A549 (cell line): ENCODE measurements around the gene TSC22D3. TPM values are rescaled to one million over a fixed set of nuclear protein-coding genes. Genes with fewer than 3 reads are reported as not detected.

Experiments
- ATAC-seq, 2 experiments: fragments of 200-7000 bp in 1 of 2; fragments of >200 bp in 1 of 2; cut with Nextera tagmentation in 1 of 2; cut with Tn5 transposase in 1 of 2; 3 replicates each; pipeline versions ENCODE4 v1.8.0 to v1.9.1; 2018 to 2020; ENCODE audit warnings: mild to moderate bottlenecking in 1 of 2, moderate library complexity in 1 of 2
- CTCF ChIA-PET: fragments of 300-600 bp; sonication (Branson Sonifier 250); formaldehyde crosslinking; extraction: SDS; loops from one replicate; lab custom pipeline; 2021; ENCODE audit warnings: antibody characterized with exemption, inconsistent platforms; lab: Yijun Ruan, JAX
- POLR2A ChIA-PET: fragments of 350-600 bp; formaldehyde crosslinking; extraction: SDS; loops from one replicate; lab custom pipeline; 2021; ENCODE audit warnings: antibody characterized with exemption, inconsistent platforms; lab: Yijun Ruan, JAX
- DNase-seq, 2 experiments: peaks; one replicate each; pipeline versions ENCODE4 v3.0.0 to v3.0.0-alpha.2; 2011 to 2016; ENCODE audit warnings: low read depth in 1 of 2, low spot score in 1 of 2
- FAIRE-seq: peaks from 2 replicates; lab custom pipeline; 2011; peaks lifted over from hg19 to GRCh38; lab: Jason Lieb, UNC
- H3K27ac ChIP-seq, 2 experiments: fragments of >200 bp; sonication (Bioruptor Twin); formaldehyde crosslinking; 3 replicates each; pipeline ENCODE4 v1.5.1; 2016 to 2017
- H3K4me1 ChIP-seq: fragments of >200 bp; sonication (Bioruptor Twin); formaldehyde crosslinking; 3 replicates; pipeline ENCODE4 v1.6.1; 2016
- H3K4me2 ChIP-seq: fragments of >200 bp; sonication (Bioruptor Twin); formaldehyde crosslinking; 3 replicates; pipeline ENCODE4 v1.6.1; 2016
- H3K4me3 ChIP-seq: fragments of >200 bp; sonication (Bioruptor Twin); formaldehyde crosslinking; 3 replicates; pipeline ENCODE4 v1.5.1; 2016
- H3K9me3 ChIP-seq: fragments of >200 bp; sonication (Bioruptor Twin); formaldehyde crosslinking; 3 replicates; pipeline ENCODE4 v1.6.1; 2016
- BHLHE40 ChIP-seq: IDR thresholded peaks from 2 replicates; pipeline ENCODE4 v1.6.1; 2012; ENCODE audit warnings: low read depth, low read length, inconsistent platforms
- CBX2 ChIP-seq: fragments of 200-600 bp; sonication (generic); IDR thresholded peaks from 2 replicates; pipeline ENCODE4 v1.6.1; 2016; ENCODE audit warnings: low read depth, mild to moderate bottlenecking, borderline replicate concordance
- CEBPB ChIP-seq, 2 experiments: fragments of >200 bp in 1 of 2; sonication (Bioruptor Twin) in 1 of 2; formaldehyde crosslinking in 1 of 2; IDR thresholded peaks; 2 replicates each; pipeline ENCODE4 v1.6.1; 2012 to 2016
- EP300 ChIP-seq, 2 experiments: fragments of >200 bp; sonication (Bioruptor Twin); formaldehyde crosslinking; IDR thresholded peaks; 2 replicates in 1 of 2; 3 replicates in 1 of 2; pipeline ENCODE4 v1.6.1; 2016 to 2017
- ESRRA ChIP-seq: fragments of 150-350 bp; IDR thresholded peaks from 2 replicates; pipeline ENCODE4 v1.6.1; 2014; ENCODE audit warnings: mild to moderate bottlenecking, low read length, borderline replicate concordance
- HOXA7 ChIP-seq: fragments of 250-450 bp; sonication (Bioruptor Pico); IDR thresholded peaks from 2 replicates; pipeline ENCODE4 v1.5.0; 2020; ENCODE audit warnings: mild to moderate bottlenecking, moderate library complexity
- HOXB5 ChIP-seq: fragments of 250-450 bp; sonication (Bioruptor Pico); IDR thresholded peaks from 2 replicates; pipeline ENCODE4 v1.5.0; 2020; ENCODE audit warnings: mild to moderate bottlenecking, moderate library complexity
- JUN ChIP-seq, 2 experiments: fragments of >200 bp; sonication (Bioruptor Twin); formaldehyde crosslinking; IDR thresholded peaks; 2 replicates in 1 of 2; 3 replicates in 1 of 2; pipeline ENCODE4 v1.6.1; 2016 to 2017
- KDM5A ChIP-seq: fragments of 200-600 bp; sonication (generic); IDR thresholded peaks from 2 replicates; pipeline ENCODE4 v1.6.1; 2016; ENCODE audit warnings: antibody characterized with exemption, mild to moderate bottlenecking
- MAFK ChIP-seq: fragments of 450-650 bp; IDR thresholded peaks from 2 replicates; pipeline ENCODE4 v1.6.1; 2014; ENCODE audit not compliant: partially characterized antibody
- MYC ChIP-seq: IDR thresholded peaks from 2 replicates; pipeline ENCODE4 v1.6.1; 2012; ENCODE audit warnings: mild to moderate bottlenecking, inconsistent platforms, low read length, improper control_type of control experiment, borderline replicate concordance
- NFE2L2 ChIP-seq: fragments of 150-350 bp; conservative IDR thresholded peaks from 2 replicates; pipeline ENCODE4 v1.6.1; 2014; ENCODE audit warnings: low read length
- NPAS2 ChIP-seq: fragments of 250-450 bp; sonication (Bioruptor Pico); IDR thresholded peaks from 2 replicates; pipeline ENCODE4 v1.8.0; 2022; ENCODE audit warnings: mild to moderate bottlenecking, moderate library complexity, borderline replicate concordance
- NR3C1 ChIP-seq: fragments of >200 bp; sonication (Bioruptor Twin); formaldehyde crosslinking; IDR thresholded peaks from 3 replicates; pipeline ENCODE4 v1.6.1; 2017
- RARB ChIP-seq: fragments of 250-450 bp; sonication (Bioruptor Pico); IDR thresholded peaks from 2 replicates; pipeline ENCODE4 v1.8.0; 2021; ENCODE audit warnings: mild to moderate bottlenecking, moderate library complexity
- ZC3H11A ChIP-seq: fragments of 450-650 bp; IDR thresholded peaks from 2 replicates; pipeline ENCODE4 v1.6.1; 2014; ENCODE audit warnings: antibody characterized with exemption, mild to moderate bottlenecking
- ZFP36 ChIP-seq: fragments of 450-650 bp; IDR thresholded peaks from 2 replicates; pipeline ENCODE4 v1.6.1; 2014; ENCODE audit warnings: borderline replicate concordance; ENCODE audit not compliant: partially characterized antibody
- ZSCAN20 ChIP-seq: fragments of 250-450 bp; sonication (Bioruptor Pico); IDR thresholded peaks from 2 replicates; pipeline ENCODE4 v1.8.0; 2022; ENCODE audit warnings: mild to moderate bottlenecking, moderate library complexity
- WGBS: methylation state at CpG from one replicate; pipeline ENCODE4 v1.1.6; 2017; ENCODE audit errors: missing lambda C conversion rate; 5-methylcytosine and 5-hydroxymethylcytosine counted together
- polyA plus RNA-seq, 4 experiments: library from polyadenylated mRNA; depleted of rRNA in 3 of 4; stranded (reverse); fragments of >200 nt; fragmentation: RNase III in 1 of 4; extraction: RNeasy Plus Mini Kit Qiagen cat#74134 plus additional on column Dnase treatment in 1 of 4; gene quantifications; 2 replicates in 3 of 4; 3 replicates in 1 of 4; pipeline ENCODE4 v1.2.3, GENCODE V29; 2011 to 2017
- TF ChIP-seq, protein P1 (sequence below): fragments of 450-650 bp; IDR thresholded peaks from 2 replicates; pipeline ENCODE4 v1.6.1; 2014; ENCODE audit warnings: antibody characterized with exemption
- TF ChIP-seq, protein P2 (sequence below): fragments of 250-450 bp; sonication (Bioruptor Pico); IDR thresholded peaks from 2 replicates; pipeline ENCODE4 v1.5.0; 2020; ENCODE audit warnings: low read depth, mild to moderate bottlenecking, moderate library complexity
- TF ChIP-seq, protein P3 (sequence below): IDR thresholded peaks from 2 replicates; pipeline ENCODE4 v1.6.1; 2012
- TF ChIP-seq, protein P4 (sequence below): IDR thresholded peaks from 2 replicates; pipeline ENCODE4 v1.6.1; 2012

TSC22D3 gene
- polyA plus RNA-seq, 2 of the 4 experiments (the other 2 are of a cell fraction): 12.2 to 65.4 TPM

- Histone ChIP-seq H3K4me3 (no peak overlapping the region), H3K4me1 (no peaks in the 10 kb centered on the region), H3K4me2 (no peak overlapping the region), H3K27ac (no peak overlapping the region; a peak in 1 of 6 replicates), H3K9me3 (no peaks in the 10 kb centered on the region)
- peak in 1 of 2 experiments; percentile 39 for DNase-seq
- TF ChIP-seq MAFK: no peak
- TF ChIP-seq, protein P1, sequence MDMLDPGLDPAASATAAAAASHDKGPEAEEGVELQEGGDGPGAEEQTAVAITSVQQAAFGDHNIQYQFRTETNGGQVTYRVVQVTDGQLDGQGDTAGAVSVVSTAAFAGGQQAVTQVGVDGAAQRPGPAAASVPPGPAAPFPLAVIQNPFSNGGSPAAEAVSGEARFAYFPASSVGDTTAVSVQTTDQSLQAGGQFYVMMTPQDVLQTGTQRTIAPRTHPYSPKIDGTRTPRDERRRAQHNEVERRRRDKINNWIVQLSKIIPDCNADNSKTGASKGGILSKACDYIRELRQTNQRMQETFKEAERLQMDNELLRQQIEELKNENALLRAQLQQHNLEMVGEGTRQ: no peak
- no peak for TF ChIP-seq ZC3H11A
- TF ChIP-seq BHLHE40: no peak
- TF ChIP-seq KDM5A: no peak
- no peak for TF ChIP-seq MYC
- TF ChIP-seq, protein P2, sequence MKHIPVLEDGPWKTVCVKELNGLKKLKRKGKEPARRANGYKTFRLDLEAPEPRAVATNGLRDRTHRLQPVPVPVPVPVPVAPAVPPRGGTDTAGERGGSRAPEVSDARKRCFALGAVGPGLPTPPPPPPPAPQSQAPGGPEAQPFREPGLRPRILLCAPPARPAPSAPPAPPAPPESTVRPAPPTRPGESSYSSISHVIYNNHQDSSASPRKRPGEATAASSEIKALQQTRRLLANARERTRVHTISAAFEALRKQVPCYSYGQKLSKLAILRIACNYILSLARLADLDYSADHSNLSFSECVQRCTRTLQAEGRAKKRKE (CRISPR knock-in tag): no peak
- WGBS: 60% methylated on average over 5 of the region's 5 CpGs
- POLR2A ChIA-PET: no interaction called here
- peak in 1 of 2 experiments; percentile 54; a peak in 3 of 6 replicates for ATAC-seq
- CTCF ChIA-PET: interaction anchor here (0.7 kb wide), 1 partner anchor 35 kb away, joined by 3 read pairs; no protein-coding TSS in a partner anchor
- FAIRE-seq: no peak
Observed at GRCh38 chrX:107684956-107685385, 90.6 kb downstream of the TSC22D3 start.

- DNase-seq (no peak), ATAC-seq (no peak), FAIRE-seq (no peak)
- Histone ChIP-seq H3K27ac (peak overlapping the region in 1 of 2 experiments; percentile 47; a peak in 1 of 6 replicates), H3K4me3 (no peak overlapping the region), H3K4me1 (no peaks in the 10 kb centered on the region), H3K9me3 (no peaks in the 10 kb centered on the region), H3K4me2 (no peak overlapping the region)
- CTCF ChIA-PET: interaction anchor here (1.1 to 2.4 kb wide), 2 partner anchors 11 to 93 kb away, joined by 3 to 12 read pairs; partner anchors contain the start of gene NCBP2L
- WGBS: 92% methylated on average over 3 of the region's 3 CpGs
- no peak for TF ChIP-seq CEBPB (IDR thresholded peaks at IDR 0.05)
- no peak for TF ChIP-seq JUN (IDR thresholded peaks at IDR 0.05)
- TF ChIP-seq CBX2: no peak
- no peak for TF ChIP-seq HOXB5 (CRISPR knock-in tag)
- POLR2A ChIA-PET: no interaction called here
Observed at GRCh38 chrX:107683931-107684330, 91.7 kb downstream of the TSC22D3 start.

- Histone ChIP-seq H3K4me1 (no peaks in the 10 kb centered on the region), H3K27ac (peak overlapping the region in 1 of 2 experiments; percentile 47; a peak in 1 of 6 replicates), H3K9me3 (no peaks in the 10 kb centered on the region), H3K4me2 (no peak overlapping the region), H3K4me3 (no peak overlapping the region)
- no peak for TF ChIP-seq KDM5A
- TF ChIP-seq, protein P3, sequence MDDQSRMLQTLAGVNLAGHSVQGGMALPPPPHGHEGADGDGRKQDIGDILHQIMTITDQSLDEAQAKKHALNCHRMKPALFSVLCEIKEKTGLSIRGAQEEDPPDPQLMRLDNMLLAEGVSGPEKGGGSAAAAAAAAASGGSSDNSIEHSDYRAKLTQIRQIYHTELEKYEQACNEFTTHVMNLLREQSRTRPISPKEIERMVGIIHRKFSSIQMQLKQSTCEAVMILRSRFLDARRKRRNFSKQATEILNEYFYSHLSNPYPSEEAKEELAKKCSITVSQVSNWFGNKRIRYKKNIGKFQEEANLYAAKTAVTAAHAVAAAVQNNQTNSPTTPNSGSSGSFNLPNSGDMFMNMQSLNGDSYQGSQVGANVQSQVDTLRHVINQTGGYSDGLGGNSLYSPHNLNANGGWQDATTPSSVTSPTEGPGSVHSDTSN: no peak
- no peak for TF ChIP-seq HOXA7 (CRISPR knock-in tag)
- TF ChIP-seq ZSCAN20: no peak
- TF ChIP-seq NPAS2: no peak
- TF ChIP-seq ESRRA: no peak
- no peak for TF ChIP-seq NR3C1
- TF ChIP-seq, protein P4, sequence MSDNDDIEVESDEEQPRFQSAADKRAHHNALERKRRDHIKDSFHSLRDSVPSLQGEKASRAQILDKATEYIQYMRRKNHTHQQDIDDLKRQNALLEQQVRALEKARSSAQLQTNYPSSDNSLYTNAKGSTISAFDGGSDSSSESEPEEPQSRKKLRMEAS: no peak
- no peak for TF ChIP-seq EP300 (IDR thresholded peaks at IDR 0.05)
- no peak for TF ChIP-seq MYC
- no peak for TF ChIP-seq ZFP36
- no peak for TF ChIP-seq RARB (CRISPR knock-in tag)
- no peak for TF ChIP-seq CBX2
- TF ChIP-seq NFE2L2: no peak
- TF ChIP-seq, protein P2 (CRISPR knock-in tag): no peak
- WGBS: 54% methylated on average over 4 of the region's 4 CpGs
- ChIA-PET POLR2A (no interaction called here), CTCF (interaction anchor here (0.9 to 2.4 kb wide), 3 partner anchors 10 to 94 kb away, joined by 3 to 12 read pairs (median 3); partner anchors contain the start of gene NCBP2L)
- FAIRE-seq (no peak), DNase-seq (no peak), ATAC-seq (no peak)
Observed at GRCh38 chrX:107683124-107683895, 92.3 kb downstream of the TSC22D3 start.
